Measurements from ENCODE around the gene ZNRF1. TPM values are rescaled to one million over a fixed set of nuclear protein-coding genes. Genes with fewer than 3 reads are reported as not detected.
A peak's percentile ranks its signal among the peaks of the same experiment; 100 is the strongest.

The ZNRF1 gene
- total and polyA plus RNA-seq, 2 of the 13 experiments (the other 11 are each of a cell fraction or from before 2014, with no cell fraction given) = 43.9 to 58.7 TPM

DNA sequence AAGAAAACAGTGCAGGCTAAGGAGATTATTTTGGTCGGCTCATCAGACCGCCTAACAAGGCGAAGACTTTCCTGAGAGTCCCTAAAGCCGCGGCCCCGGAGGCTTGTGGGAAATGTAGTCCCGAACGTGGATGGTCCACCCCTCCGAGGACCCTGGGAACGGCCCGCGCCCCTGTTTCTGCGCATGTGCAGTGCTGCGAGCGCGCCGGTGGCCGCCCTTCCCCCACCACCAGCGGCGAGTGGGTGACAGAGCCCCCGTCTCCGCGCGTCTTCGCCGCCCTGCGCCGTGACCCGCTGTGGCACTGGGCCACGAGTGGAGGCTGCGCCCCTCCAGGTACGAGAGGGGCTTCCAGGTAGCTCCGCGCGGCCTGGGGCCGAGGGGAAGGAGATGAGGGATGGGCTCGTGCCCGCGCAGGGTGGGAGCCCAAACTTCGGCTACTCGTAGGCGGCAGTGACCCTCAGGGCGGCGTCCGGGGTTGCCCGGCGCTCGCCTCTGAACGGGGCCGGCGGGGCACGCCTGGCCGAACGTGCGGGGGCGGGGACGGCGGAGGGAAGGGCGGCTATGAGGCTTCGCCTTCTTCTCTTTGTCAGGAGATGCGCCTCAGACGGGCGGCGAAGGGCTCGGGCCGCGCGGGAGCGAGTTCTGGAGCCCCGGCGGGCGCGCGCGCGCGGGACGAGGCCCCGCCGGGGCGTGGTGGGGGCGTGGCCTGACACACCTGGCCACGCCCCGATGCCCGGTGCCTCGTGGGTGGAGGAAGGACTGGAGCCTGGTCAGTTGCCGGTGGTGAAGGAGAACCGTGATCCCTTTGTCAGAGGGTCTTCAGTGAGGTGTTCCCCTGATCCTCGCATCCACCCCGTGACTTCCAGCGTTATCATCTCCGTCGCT is 149.7 kb downstream of the ZNRF1 start, which contains the start of gene ZFP1 (continued):
- TF ChIP-seq HOXA5 (CRISPR knock-in tag; IDR thresholded peaks at IDR 0.05) = peak; percentile 97
- TF ChIP-seq KLF9 (CRISPR knock-in tag; IDR thresholded peaks at IDR 0.05; ENCODE audit: low read depth) = 0 out of 2 replicates have a peak, but pooled peaks have one; percentile 70
- peak; percentile 60; the same call in 1 of the 2 replicates for TF ChIP-seq FOXJ3 (CRISPR knock-in tag; IDR thresholded peaks at IDR 0.05; ENCODE audit: borderline replicate concordance)
- TF ChIP-seq ZBTB1 (CRISPR knock-in tag; IDR thresholded peaks at IDR 0.05; ENCODE audit: borderline replicate concordance) = no peak
- TF ChIP-seq MAZ (IDR thresholded peaks at IDR 0.05; ENCODE audit: borderline replicate concordance, low read depth, low read length) = peak; percentile 15; the same call in 1 of the 2 replicates
- TF ChIP-seq MAZ (CRISPR knock-in tag; IDR thresholded peaks at IDR 0.05; ENCODE audit: low read depth) = peak; percentile 89
- TF ChIP-seq FOXA1 (IDR thresholded peaks at IDR 0.05) = no peak
- TF ChIP-seq FOXA1 (CRISPR knock-in tag; IDR thresholded peaks at IDR 0.05) = no peak; the same call in 1 of the 2 replicates
- TF ChIP-seq ZNF790 (CRISPR knock-in tag; IDR thresholded peaks at IDR 0.05; ENCODE audit: borderline replicate concordance) = no peak; the same call in 1 of the 2 replicates
- TF ChIP-seq GZF1 (CRISPR knock-in tag; IDR thresholded peaks at IDR 0.05) = peak; percentile 88; the same call in 1 of the 2 replicates
- TF ChIP-seq ZNF253 (CRISPR knock-in tag; IDR thresholded peaks at IDR 0.05; ENCODE audit: borderline replicate concordance) = no peak
- TF ChIP-seq, protein P1, sequence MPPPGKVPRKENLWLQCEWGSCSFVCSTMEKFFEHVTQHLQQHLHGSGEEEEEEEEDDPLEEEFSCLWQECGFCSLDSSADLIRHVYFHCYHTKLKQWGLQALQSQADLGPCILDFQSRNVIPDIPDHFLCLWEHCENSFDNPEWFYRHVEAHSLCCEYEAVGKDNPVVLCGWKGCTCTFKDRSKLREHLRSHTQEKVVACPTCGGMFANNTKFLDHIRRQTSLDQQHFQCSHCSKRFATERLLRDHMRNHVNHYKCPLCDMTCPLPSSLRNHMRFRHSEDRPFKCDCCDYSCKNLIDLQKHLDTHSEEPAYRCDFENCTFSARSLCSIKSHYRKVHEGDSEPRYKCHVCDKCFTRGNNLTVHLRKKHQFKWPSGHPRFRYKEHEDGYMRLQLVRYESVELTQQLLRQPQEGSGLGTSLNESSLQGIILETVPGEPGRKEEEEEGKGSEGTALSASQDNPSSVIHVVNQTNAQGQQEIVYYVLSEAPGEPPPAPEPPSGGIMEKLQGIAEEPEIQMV (CRISPR knock-in tag; IDR thresholded peaks at IDR 0.05; ENCODE audit: low read depth) = peak; percentile 74; the same call in 1 of the 2 replicates
- peak; percentile 86 for TF ChIP-seq HCFC1 (IDR thresholded peaks at IDR 0.05; ENCODE audit: low read depth, low read length)
- TF ChIP-seq NFKB2 (CRISPR knock-in tag; IDR thresholded peaks at IDR 0.05; ENCODE audit: borderline replicate concordance) = peak; percentile 96
- peak; percentile 74; the same call in 1 of the 2 replicates for TF ChIP-seq KLF11 (CRISPR knock-in tag; IDR thresholded peaks at IDR 0.05)
- TF ChIP-seq, protein P2, sequence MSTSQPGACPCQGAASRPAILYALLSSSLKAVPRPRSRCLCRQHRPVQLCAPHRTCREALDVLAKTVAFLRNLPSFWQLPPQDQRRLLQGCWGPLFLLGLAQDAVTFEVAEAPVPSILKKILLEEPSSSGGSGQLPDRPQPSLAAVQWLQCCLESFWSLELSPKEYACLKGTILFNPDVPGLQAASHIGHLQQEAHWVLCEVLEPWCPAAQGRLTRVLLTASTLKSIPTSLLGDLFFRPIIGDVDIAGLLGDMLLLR (CRISPR knock-in tag; IDR thresholded peaks at IDR 0.05) = peak; percentile 76
- TF ChIP-seq ZNF224 (CRISPR knock-in tag; IDR thresholded peaks at IDR 0.05) = no peak
- TF ChIP-seq, protein P3, sequence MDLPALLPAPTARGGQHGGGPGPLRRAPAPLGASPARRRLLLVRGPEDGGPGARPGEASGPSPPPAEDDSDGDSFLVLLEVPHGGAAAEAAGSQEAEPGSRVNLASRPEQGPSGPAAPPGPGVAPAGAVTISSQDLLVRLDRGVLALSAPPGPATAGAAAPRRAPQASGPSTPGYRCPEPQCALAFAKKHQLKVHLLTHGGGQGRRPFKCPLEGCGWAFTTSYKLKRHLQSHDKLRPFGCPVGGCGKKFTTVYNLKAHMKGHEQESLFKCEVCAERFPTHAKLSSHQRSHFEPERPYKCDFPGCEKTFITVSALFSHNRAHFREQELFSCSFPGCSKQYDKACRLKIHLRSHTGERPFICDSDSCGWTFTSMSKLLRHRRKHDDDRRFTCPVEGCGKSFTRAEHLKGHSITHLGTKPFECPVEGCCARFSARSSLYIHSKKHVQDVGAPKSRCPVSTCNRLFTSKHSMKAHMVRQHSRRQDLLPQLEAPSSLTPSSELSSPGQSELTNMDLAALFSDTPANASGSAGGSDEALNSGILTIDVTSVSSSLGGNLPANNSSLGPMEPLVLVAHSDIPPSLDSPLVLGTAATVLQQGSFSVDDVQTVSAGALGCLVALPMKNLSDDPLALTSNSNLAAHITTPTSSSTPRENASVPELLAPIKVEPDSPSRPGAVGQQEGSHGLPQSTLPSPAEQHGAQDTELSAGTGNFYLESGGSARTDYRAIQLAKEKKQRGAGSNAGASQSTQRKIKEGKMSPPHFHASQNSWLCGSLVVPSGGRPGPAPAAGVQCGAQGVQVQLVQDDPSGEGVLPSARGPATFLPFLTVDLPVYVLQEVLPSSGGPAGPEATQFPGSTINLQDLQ (CRISPR knock-in tag; IDR thresholded peaks at IDR 0.05) = 0 out of 2 replicates have a peak, but pooled peaks have one; percentile 8
- 0 out of 2 replicates have a peak, but pooled peaks have one; percentile 60 for TF ChIP-seq ZNF616 (CRISPR knock-in tag; IDR thresholded peaks at IDR 0.05; ENCODE audit: low read depth)
- no peak for TF ChIP-seq ZNF12 (CRISPR knock-in tag; IDR thresholded peaks at IDR 0.05)
- TF ChIP-seq, protein P4, sequence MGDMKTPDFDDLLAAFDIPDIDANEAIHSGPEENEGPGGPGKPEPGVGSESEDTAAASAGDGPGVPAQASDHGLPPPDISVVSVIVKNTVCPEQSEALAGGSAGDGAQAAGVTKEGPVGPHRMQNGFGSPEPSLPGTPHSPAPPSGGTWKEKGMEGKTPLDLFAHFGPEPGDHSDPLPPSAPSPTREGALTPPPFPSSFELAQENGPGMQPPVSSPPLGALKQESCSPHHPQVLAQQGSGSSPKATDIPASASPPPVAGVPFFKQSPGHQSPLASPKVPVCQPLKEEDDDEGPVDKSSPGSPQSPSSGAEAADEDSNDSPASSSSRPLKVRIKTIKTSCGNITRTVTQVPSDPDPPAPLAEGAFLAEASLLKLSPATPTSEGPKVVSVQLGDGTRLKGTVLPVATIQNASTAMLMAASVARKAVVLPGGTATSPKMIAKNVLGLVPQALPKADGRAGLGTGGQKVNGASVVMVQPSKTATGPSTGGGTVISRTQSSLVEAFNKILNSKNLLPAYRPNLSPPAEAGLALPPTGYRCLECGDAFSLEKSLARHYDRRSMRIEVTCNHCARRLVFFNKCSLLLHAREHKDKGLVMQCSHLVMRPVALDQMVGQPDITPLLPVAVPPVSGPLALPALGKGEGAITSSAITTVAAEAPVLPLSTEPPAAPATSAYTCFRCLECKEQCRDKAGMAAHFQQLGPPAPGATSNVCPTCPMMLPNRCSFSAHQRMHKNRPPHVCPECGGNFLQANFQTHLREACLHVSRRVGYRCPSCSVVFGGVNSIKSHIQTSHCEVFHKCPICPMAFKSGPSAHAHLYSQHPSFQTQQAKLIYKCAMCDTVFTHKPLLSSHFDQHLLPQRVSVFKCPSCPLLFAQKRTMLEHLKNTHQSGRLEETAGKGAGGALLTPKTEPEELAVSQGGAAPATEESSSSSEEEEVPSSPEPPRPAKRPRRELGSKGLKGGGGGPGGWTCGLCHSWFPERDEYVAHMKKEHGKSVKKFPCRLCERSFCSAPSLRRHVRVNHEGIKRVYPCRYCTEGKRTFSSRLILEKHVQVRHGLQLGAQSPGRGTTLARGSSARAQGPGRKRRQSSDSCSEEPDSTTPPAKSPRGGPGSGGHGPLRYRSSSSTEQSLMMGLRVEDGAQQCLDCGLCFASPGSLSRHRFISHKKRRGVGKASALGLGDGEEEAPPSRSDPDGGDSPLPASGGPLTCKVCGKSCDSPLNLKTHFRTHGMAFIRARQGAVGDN (CRISPR knock-in tag; IDR thresholded peaks at IDR 0.05) = peak; percentile 94

Data from HepG2 (cell line).